GM23248 (cell line): ENCODE data around the gene ANKS1B. TPM values are rescaled to one million over a fixed set of nuclear protein-coding genes. Genes with fewer than 3 reads are reported as not detected.

Source experiments
- DNase-seq: peaks from one replicate; pipeline ENCODE4 v3.0.0-alpha.2; 2015
- H2AFZ ChIP-seq: fragments of 200-600 bp; sonication (generic); 2 replicates; pipeline ENCODE4 v1.6.1; 2016; ENCODE audit warnings: antibody characterized with exemption
- H3F3A ChIP-seq: fragments of 200-600 bp; sonication (generic); 2 replicates; pipeline ENCODE4 v1.6.1; 2016; ENCODE audit warnings: mild to moderate bottlenecking, antibody characterized with exemption, mixed run types; ENCODE audit not compliant: insufficient read depth
- H3K27ac ChIP-seq: fragments of 200-600 bp; sonication (generic); 2 replicates; pipeline ENCODE4 v1.5.1; 2016; ENCODE audit warnings: mild to moderate bottlenecking
- H3K27me3 ChIP-seq: fragments of 200-600 bp; sonication (generic); replicated peaks from 2 replicates; pipeline ENCODE4 v1.6.1; 2016; ENCODE audit warnings: mild to moderate bottlenecking; ENCODE audit not compliant: insufficient read depth
- H3K36me3 ChIP-seq: fragments of 200-600 bp; sonication (generic); 2 replicates; pipeline ENCODE4 v1.6.1; 2016; ENCODE audit warnings: low read depth, mild to moderate bottlenecking
- H3K4me1 ChIP-seq: fragments of 200-600 bp; sonication (generic); 2 replicates; pipeline ENCODE4 v1.6.1; 2016; ENCODE audit warnings: mild to moderate bottlenecking; ENCODE audit not compliant: insufficient read depth
- H3K4me2 ChIP-seq: fragments of 200-600 bp; sonication (generic); one replicate; pipeline ENCODE4 v1.6.1; 2016; ENCODE audit warnings: mild to moderate bottlenecking; ENCODE audit not compliant: unreplicated experiment
- H3K4me3 ChIP-seq: fragments of 200-600 bp; sonication (generic); 2 replicates; pipeline ENCODE4 v1.5.1; 2016; ENCODE audit warnings: mild to moderate bottlenecking
- H3K79me2 ChIP-seq: fragments of 200-600 bp; sonication (generic); 2 replicates; pipeline ENCODE4 v1.6.1; 2016; ENCODE audit warnings: mild to moderate bottlenecking; ENCODE audit not compliant: insufficient read depth
- H3K9ac ChIP-seq: fragments of 200-600 bp; sonication (generic); 2 replicates; pipeline ENCODE4 v1.6.1; 2016; ENCODE audit warnings: mild to moderate bottlenecking
- H3K9me2 ChIP-seq: fragments of 200-600 bp; sonication (generic); 2 replicates; pipeline ENCODE4 v1.6.1; 2016; ENCODE audit warnings: mixed run types, mild to moderate bottlenecking, moderate library complexity; ENCODE audit not compliant: insufficient read depth
- H3K9me3 ChIP-seq: fragments of 200-600 bp; sonication (generic); one replicate; pipeline ENCODE4 v1.6.1; 2017; ENCODE audit warnings: low read depth
- H4K20me1 ChIP-seq: fragments of 200-600 bp; sonication (generic); 2 replicates; pipeline ENCODE4 v1.6.0; 2016; ENCODE audit not compliant: insufficient read depth
- EZH2 ChIP-seq: fragments of 200-600 bp; sonication (generic); IDR thresholded peaks from 2 replicates; pipeline ENCODE4 v1.6.1; 2018; ENCODE audit warnings: antibody characterized with exemption, mild to moderate bottlenecking; ENCODE audit not compliant: insufficient read depth, poor library complexity, severe bottlenecking
- EZH2phosphoT487 ChIP-seq: fragments of 200-600 bp; sonication (generic); IDR thresholded peaks from 2 replicates; pipeline ENCODE4 v1.6.1; 2018; ENCODE audit warnings: antibody characterized with exemption, moderate library complexity, mild to moderate bottlenecking, low read depth; ENCODE audit not compliant: insufficient read depth
- WGBS, 2 experiments: methylation state at CpG; one replicate each; pipeline ENCODE4 v1.1.6; 2015 to 2017; ENCODE audit warnings: low lambda C conversion rate in 2 of 2, low coverage in 1 of 2; ENCODE audit errors: missing lambda C conversion rate in 2 of 2; 5-methylcytosine and 5-hydroxymethylcytosine counted together
- in situ Hi-C: fragments of 300-500 bp; cut with MboI; formaldehyde crosslinking; loops from 2 replicates; pipeline ENCODE4 v1.15.0; 2020
- polyA plus RNA-seq: library from polyadenylated mRNA; unstranded; fragments of >200 nt; fragmentation: Nextera tagmentation; extraction: Ambion mirVana; gene quantifications from 2 replicates; pipeline ENCODE4 v1.2.1, GENCODE V29; 2016
- total RNA-seq: library from RNA; depleted of rRNA; stranded (reverse); fragments of >200 nt; shearing (Covaris generic); gene quantifications from 2 replicates; pipeline ENCODE4 v1.2.3, GENCODE V29; 2014

ANKS1B gene
- total and polyA plus RNA-seq, 2 experiments from 2014 or later: not detected

DNA sequence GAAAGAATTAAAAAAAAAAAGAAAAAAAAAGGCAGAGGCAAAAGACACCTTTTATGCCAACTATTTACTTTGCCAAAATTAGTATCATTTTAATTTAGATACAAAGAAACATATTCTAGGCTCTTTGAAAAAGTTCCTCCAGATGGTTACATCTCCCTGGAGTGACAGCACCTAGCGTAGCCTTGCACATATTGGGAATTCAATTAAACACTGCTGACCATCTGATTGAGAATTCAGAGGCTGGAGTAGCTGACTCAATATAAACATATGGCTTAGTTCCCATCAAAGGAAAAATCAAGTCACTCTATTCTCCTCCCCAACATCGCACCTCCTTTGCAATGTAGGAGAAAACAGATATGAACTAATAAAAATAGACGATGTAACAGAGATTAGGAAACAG, 36.4 kb downstream of the ANKS1B start:
- Histone ChIP-seq H3K27ac (no peak overlapping the region), H3K36me3 (no peaks in the 10 kb centered on the region), H3K9me3 (no peaks in the 10 kb centered on the region), H3K27me3 (peaks cover 9% of the 10 kb centered on the region; the same call in 1 of the 2 replicates), H3F3A (no peaks in the 10 kb centered on the region), H4K20me1 (no peaks in the 10 kb centered on the region), H2AFZ (no peak overlapping the region), H3K9me2 (no peaks in the 10 kb centered on the region), H3K9ac (no peak overlapping the region), H3K4me1 (no peaks in the 10 kb centered on the region), H3K4me3 (no peak overlapping the region), H3K79me2 (no peaks in the 10 kb centered on the region), H3K4me2 (no peak overlapping the region)
- in situ Hi-C loops: no loop called here
- TF ChIP-seq EZH2 (no peak), EZH2phosphoT487 (no peak)
- no peak for DNase-seq
- WGBS, 2 experiments: 76 to 77% methylated on average over 3 of the region's 3 CpGs

DNA sequence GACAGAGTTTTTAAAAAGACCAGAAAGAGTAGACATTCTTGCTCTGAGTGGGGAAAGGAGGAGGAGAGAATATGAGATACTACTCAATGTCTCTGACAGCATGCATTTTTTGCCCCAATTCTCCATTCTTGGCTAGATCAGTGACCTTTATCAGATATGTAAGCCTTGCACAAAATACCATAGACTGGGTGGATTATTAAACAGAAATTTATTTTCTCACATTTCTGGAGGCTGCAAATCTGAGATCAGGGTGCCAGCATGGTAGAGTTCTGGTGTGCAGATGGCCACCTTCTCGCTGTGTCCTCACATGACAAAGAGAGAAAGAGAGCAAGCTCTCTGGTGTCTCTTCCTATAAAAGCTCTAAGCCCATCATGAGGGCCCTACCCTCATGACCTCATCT, 38.6 kb downstream of the ANKS1B start:
- Histone ChIP-seq H3F3A (no peaks in the 10 kb centered on the region), H3K4me1 (no peaks in the 10 kb centered on the region), H3K27ac (no peak overlapping the region), H3K4me3 (no peak overlapping the region), H3K36me3 (no peaks in the 10 kb centered on the region), H2AFZ (no peak overlapping the region), H3K79me2 (no peaks in the 10 kb centered on the region), H3K27me3 (no peaks in the 10 kb centered on the region; the same call in 1 of the 2 replicates), H3K9ac (no peak overlapping the region), H3K9me3 (no peaks in the 10 kb centered on the region), H3K9me2 (no peaks in the 10 kb centered on the region), H3K4me2 (no peak overlapping the region), H4K20me1 (no peaks in the 10 kb centered on the region)
- DNase-seq: no peak
- in situ Hi-C loops: no loop called here
- TF ChIP-seq EZH2 (no peak), EZH2phosphoT487 (no peak)
- WGBS, 2 experiments: 65 to 68% methylated on average over 1 of the region's 1 CpG

DNA sequence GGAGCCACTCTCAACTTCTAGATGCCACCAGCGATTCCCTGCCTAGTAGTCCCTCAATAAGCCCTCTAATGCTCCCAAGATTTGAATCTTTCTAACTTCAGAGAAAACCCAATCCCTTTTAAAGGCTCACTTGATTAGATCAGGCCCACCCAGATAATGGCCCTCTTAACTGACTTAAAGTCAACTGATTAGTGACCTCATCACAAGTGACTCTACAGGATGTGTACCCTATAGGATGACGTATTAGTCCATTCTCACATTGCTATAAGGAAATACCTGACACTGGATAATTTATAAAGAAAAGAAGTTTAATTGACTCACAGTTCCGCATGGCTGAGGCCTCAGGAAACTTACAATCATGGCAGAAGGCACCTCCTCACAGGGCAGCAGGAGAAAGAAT, 49.1 kb downstream of the ANKS1B start:
- H3K9ac ChIP-seq: no peak overlapping the region
- no peaks in the 10 kb centered on the region for H3K79me2 ChIP-seq
- no peak overlapping the region for H3K4me3 ChIP-seq
- H3K4me2 ChIP-seq: no peak overlapping the region
- no peak for TF ChIP-seq EZH2
- no peak for TF ChIP-seq EZH2phosphoT487
- H3K9me3 ChIP-seq: no peaks in the 10 kb centered on the region
- in situ Hi-C loops: no loop called here
- no peaks in the 10 kb centered on the region for H3F3A ChIP-seq
- no peak overlapping the region for H3K27ac ChIP-seq
- no peak for DNase-seq
- no peaks in the 10 kb centered on the region for H3K27me3 ChIP-seq
- 63 to 68% methylated on average over 3 of the region's 3 CpGs for WGBS, 2 experiments
- no peak overlapping the region for H2AFZ ChIP-seq
- H3K9me2 ChIP-seq: no peaks in the 10 kb centered on the region
- H4K20me1 ChIP-seq: no peaks in the 10 kb centered on the region
- no peaks in the 10 kb centered on the region for H3K4me1 ChIP-seq
- H3K36me3 ChIP-seq: no peaks in the 10 kb centered on the region

DNA sequence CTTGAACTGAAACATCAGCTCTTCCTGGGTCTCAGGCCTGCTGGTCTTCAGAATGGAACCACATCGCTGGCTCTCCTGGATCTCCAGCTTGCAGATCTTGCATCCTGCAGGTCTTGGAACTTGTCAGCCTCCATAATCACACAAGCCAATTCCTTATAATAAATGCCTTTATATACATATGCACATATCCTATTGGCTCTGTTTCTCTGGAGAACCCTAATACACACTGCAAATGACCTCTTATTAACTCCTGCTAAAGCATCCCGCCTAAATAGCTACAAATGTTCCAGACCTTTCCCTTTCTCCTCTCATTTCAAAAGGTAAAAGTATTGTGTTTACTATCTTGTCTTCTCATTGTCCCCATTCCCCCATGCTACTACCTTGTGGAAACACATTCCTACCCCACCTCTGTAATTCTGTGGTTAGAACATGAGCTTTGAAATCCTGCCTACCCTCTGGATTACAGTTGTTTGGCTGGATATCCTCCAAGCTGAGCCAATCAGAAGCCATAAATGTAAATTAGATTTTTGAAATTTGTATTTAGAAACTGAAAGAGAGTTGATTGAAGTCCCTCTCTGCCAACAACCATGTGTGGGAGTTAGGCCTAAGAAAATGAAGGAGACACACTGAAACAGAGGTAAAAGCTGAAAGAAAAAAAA, 58.1 kb downstream of the ANKS1B start:
- Histone ChIP-seq H3K27me3 (no peaks in the 10 kb centered on the region), H2AFZ (no peak overlapping the region), H3K36me3 (no peaks in the 10 kb centered on the region), H3K9me3 (no peaks in the 10 kb centered on the region), H3F3A (no peaks in the 10 kb centered on the region), H3K4me1 (no peaks in the 10 kb centered on the region), H3K9me2 (no peaks in the 10 kb centered on the region), H3K4me2 (no peak overlapping the region), H4K20me1 (no peaks in the 10 kb centered on the region), H3K9ac (no peak overlapping the region), H3K4me3 (no peak overlapping the region), H3K79me2 (no peaks in the 10 kb centered on the region), H3K27ac (no peak overlapping the region)
- no peak for DNase-seq
- WGBS, 2 experiments: 71 to 77% methylated on average over 2 of the region's 2 CpGs
- no peak for TF ChIP-seq EZH2
- TF ChIP-seq EZH2phosphoT487: no peak
- in situ Hi-C loops: no loop called here
